Measurements from ENCODE around the gene PDK2. TPM values are rescaled to one million over a fixed set of nuclear protein-coding genes. Genes with fewer than 3 reads are reported as not detected.

PDK2 gene
- total RNA-seq, 1 donor from 2014 or later, result 44.6 TPM

DNA sequence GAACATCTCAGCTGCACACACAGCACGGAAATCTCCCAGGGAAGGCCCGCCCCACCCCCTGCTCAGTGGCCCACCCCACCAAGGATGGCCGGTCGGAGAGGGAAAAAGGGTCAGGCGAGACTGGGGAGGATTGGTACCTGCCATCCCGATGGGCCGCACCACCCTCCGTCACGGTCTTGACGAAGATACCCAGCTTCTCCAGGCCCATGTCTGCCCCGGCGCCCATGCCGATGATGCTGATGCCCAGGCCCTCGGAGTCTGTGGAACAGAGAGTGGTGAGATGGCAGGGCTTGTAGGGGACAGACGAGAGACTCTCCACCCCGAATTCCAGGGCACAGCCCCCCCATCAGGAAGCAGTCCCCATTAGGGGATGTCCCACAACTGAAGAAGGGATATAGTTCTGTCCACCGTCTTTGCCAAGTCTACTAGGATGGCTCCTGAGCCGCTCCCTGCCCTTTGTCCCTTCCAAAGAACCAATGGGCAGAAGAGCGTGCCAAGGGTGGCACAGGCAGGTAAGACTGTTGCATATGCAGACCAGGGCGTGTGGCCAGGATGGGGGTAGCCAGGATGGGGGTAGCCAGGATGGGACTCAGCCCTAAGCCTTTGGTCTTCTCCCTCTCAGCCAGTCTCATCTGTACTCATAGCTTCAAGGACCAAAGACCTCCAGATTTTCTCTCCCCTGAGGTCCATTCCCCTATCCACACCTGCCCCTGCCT, 48.5 kb downstream of the PDK2 start:
- Mint-ChIP-seq H3K27ac (no peak overlapping the region), H3K9me3 (no peaks in the 10 kb centered on the region), H3K36me3 (peaks cover 48% of the 10 kb centered on the region), H3K4me1 (peaks cover 24% of the 10 kb centered on the region), H3K27me3 (ENCODE audit: low read depth) (no peaks in the 10 kb centered on the region), H3K4me3 (no peak overlapping the region)
- DNase-seq (ENCODE audit: low spot score in 2 of 2, unreplicated experiment in 2 of 2), result no peak
- TF ChIP-seq, protein P1, sequence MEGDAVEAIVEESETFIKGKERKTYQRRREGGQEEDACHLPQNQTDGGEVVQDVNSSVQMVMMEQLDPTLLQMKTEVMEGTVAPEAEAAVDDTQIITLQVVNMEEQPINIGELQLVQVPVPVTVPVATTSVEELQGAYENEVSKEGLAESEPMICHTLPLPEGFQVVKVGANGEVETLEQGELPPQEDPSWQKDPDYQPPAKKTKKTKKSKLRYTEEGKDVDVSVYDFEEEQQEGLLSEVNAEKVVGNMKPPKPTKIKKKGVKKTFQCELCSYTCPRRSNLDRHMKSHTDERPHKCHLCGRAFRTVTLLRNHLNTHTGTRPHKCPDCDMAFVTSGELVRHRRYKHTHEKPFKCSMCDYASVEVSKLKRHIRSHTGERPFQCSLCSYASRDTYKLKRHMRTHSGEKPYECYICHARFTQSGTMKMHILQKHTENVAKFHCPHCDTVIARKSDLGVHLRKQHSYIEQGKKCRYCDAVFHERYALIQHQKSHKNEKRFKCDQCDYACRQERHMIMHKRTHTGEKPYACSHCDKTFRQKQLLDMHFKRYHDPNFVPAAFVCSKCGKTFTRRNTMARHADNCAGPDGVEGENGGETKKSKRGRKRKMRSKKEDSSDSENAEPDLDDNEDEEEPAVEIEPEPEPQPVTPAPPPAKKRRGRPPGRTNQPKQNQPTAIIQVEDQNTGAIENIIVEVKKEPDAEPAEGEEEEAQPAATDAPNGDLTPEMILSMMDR (IDR thresholded peaks at IDR 0.05; ENCODE audit: unreplicated experiment), result no peak

DNA sequence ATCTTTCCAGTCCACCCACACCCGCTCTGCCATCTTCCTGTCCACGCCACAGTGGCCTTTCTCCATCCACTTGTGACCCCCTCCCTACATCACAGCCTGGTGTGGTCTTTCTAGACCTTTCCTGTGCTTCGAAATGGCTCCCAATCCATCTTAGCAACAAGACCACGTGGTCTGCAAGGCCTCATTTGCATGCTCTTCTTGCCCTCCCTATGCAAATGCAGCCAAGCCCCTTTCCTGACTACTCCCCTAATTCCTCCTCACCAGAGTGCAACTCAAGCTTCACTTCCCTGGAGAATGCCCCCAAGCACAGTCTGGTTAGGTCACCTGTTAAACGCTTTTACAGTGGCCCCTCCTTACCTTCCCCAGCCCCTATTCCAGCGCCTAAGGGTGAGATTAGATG, 49.2 kb downstream of the PDK2 start:
- no peaks in the 10 kb centered on the region for H3K9me3 Mint-ChIP-seq
- H3K4me1 Mint-ChIP-seq, result peaks cover 26% of the 10 kb centered on the region
- peaks cover 41% of the 10 kb centered on the region for H3K36me3 Mint-ChIP-seq
- no peak overlapping the region for H3K27ac Mint-ChIP-seq
- no peaks in the 10 kb centered on the region for H3K27me3 Mint-ChIP-seq (ENCODE audit: low read depth)
- no peak for DNase-seq (ENCODE audit: low spot score in 2 of 2, unreplicated experiment in 2 of 2)
- TF ChIP-seq, protein P1 (IDR thresholded peaks at IDR 0.05; ENCODE audit: unreplicated experiment), result no peak
- H3K4me3 Mint-ChIP-seq, result no peak overlapping the region

DNA sequence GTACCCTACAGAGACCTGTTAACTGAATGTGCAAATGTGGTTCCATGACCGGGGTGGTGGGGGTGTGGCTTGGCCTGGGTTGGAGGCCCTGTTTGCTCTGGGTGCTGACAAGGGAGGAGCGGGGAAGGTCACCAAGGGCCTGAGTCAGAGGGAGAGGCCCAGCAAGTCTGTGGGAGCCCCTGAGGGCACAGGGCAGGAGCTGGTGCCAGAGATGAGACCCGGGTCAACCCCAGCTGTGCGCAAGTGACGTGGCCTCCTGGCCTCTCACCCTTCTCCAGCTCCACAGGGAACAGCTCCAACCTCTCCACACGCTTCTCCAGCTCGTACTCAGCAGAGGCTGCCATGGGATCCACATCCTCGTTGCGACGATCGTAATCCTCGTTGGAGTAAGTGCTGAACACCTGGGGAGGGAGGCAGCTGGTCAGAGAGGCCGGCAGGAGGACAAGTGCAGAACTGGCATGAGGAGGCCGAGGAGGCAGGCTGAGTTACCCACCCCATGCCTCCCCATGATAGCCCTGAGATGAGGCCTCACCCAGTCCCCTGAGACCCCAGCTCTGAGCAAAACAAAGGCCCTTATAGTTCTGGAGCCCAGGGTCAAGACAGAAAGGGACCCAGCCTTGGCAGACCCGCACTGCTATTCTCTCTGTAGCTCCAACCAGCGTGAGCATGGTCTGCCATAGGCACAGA, 49.8 kb downstream of the PDK2 start:
- Mint-ChIP-seq H3K27ac (no peak overlapping the region), H3K4me1 (peaks cover 26% of the 10 kb centered on the region), H3K27me3 (ENCODE audit: low read depth) (no peaks in the 10 kb centered on the region), H3K36me3 (peaks cover 36% of the 10 kb centered on the region), H3K4me3 (no peak overlapping the region), H3K9me3 (no peaks in the 10 kb centered on the region)
- DNase-seq (ENCODE audit: low spot score in 2 of 2, unreplicated experiment in 2 of 2), result no peak
- TF ChIP-seq, protein P1 (IDR thresholded peaks at IDR 0.05; ENCODE audit: unreplicated experiment), result no peak

DNA sequence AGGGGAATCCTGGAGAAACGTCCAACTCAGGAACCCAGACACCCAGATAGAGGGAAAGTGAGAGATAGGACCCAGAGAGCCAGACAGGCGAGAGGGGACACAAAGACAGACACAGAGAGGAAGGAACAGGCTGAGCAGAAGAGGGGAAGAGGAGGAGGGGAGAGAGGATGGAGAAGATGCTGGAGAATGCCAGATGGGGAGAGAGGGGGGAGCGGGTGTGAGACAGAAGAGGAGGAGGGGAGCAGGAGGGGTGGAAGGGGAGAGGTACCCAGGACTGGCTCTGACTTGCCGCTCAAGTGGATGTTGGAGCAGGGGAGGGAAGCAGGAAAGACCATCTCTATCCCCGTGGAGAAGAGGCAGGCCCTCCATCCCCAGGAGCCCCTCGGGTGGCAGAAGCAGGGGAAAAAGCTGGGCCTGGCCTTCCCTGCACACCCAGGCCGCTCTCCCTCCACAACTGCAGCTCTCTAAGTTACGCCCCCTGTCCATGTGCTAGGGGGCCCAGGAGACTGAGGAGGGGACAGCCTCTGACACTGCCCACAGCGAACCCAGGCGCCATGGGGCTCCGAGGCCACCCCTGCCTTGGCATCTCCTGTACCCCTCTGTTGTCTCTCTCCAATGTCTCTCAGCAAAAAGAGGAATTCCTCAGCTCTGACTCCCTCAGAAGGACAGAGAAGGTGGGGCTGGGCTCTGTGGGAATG, 50.5 kb downstream of the PDK2 start:
- Mint-ChIP-seq H3K9me3 (no peaks in the 10 kb centered on the region), H3K27ac (no peak overlapping the region), H3K4me1 (peaks cover 26% of the 10 kb centered on the region), H3K4me3 (no peak overlapping the region), H3K36me3 (peaks cover 30% of the 10 kb centered on the region), H3K27me3 (ENCODE audit: low read depth) (no peaks in the 10 kb centered on the region)
- TF ChIP-seq, protein P1 (IDR thresholded peaks at IDR 0.05; ENCODE audit: unreplicated experiment), result no peak
- DNase-seq (ENCODE audit: low spot score in 2 of 2, unreplicated experiment in 2 of 2), result no peak

DNA sequence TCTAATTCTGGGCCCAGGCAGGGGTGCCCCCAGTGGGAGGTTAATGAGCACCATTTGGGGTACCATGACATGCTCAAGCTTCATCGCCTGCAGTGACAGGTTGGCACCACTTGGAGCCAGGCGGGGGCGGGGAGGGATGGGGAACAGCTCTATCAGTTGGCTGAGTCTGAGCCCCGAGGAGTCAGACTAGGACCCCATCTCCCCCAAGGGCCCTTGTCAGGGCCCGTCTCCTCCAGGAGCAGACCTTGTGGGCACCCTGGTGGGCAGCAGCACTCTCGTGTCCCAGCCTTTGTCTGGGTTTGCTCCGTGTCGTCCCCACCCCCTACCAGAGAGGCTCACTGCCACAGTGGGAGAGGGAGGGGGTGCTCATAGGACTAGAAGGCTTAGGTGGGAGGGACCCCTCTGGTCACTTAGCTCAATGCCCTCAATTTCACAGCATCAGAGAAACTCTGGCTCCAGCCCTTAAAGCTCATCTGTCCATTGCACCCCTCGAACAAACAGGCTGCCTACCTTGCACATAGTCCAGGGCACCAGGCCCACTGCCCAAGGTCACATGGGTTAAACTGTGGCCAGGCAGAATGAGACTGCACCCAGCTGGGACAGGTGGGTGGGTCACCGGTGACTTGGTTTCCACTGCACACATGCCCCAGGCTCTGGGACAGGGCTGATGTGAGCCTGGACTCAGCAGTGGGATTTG, 51.2 kb downstream of the PDK2 start:
- Mint-ChIP-seq H3K4me1 (peaks cover 26% of the 10 kb centered on the region), H3K27me3 (ENCODE audit: low read depth) (no peaks in the 10 kb centered on the region), H3K9me3 (no peaks in the 10 kb centered on the region), H3K36me3 (peaks cover 25% of the 10 kb centered on the region), H3K4me3 (no peak overlapping the region), H3K27ac (no peak overlapping the region)
- DNase-seq (ENCODE audit: low spot score in 2 of 2, unreplicated experiment in 2 of 2), result no peak
- TF ChIP-seq, protein P1 (IDR thresholded peaks at IDR 0.05; ENCODE audit: unreplicated experiment), result no peak

Measured in mesothelial cell of epicardium (in vitro differentiated cells).